Measurements from ENCODE around the gene CPA5. TPM values are rescaled to one million over a fixed set of nuclear protein-coding genes. Genes with fewer than 3 reads are reported as not detected.

Gene CPA5
- total RNA-seq = under 1 TPM; 0.74 to 0.88 TPM

DNA sequence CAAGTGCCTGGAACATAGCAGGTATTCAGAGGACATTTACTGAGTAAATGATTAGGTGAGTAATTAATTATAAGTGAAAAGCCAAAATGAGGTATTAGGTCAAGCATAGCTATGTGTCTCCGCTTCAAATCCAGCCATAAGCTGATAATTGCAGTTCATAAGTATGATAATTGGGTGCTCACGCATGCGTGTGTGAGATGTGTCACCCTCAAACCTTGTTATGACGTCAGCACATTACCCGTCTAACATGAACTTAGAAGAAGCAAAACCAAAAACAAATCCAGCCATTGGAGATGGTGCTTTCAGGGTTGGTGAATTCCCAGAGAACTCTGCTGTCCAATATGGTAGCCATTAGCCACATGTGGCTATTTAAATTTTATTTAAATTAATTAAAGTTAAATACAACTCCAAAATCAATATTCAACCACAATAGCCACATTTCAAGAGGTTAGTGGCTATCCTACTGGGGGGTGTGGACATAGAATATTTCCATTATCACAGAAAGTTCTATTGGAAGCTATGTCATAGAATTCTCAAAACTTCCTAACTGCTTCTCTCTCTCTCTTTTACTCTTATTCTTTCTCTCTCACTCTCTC lies at the start of gene CPA5:
Gene CPA5 (plus strand): TSS at position 546 of the 596 bp plus-strand sequence. CDS start 1,670 bp downstream, outside the sequence.
- Mint-ChIP-seq H3K36me3 (ENCODE audit: low read depth) (no peaks in the 10 kb centered on the region), H3K4me1 (ENCODE audit: low read depth) (no peaks in the 10 kb centered on the region), H3K27me3 (ENCODE audit: low read depth) (no peaks in the 10 kb centered on the region), H3K9me3 (no peaks in the 10 kb centered on the region), H3K27ac (no peak within 1 kb of the TSS), H3K4me3 (no peak within 1 kb of the TSS)
- intact Hi-C loops (cut with micrococcal nuclease) = no loop called here
- CTCF ChIA-PET = no interaction called here
- no peak for DNase-seq

DNA sequence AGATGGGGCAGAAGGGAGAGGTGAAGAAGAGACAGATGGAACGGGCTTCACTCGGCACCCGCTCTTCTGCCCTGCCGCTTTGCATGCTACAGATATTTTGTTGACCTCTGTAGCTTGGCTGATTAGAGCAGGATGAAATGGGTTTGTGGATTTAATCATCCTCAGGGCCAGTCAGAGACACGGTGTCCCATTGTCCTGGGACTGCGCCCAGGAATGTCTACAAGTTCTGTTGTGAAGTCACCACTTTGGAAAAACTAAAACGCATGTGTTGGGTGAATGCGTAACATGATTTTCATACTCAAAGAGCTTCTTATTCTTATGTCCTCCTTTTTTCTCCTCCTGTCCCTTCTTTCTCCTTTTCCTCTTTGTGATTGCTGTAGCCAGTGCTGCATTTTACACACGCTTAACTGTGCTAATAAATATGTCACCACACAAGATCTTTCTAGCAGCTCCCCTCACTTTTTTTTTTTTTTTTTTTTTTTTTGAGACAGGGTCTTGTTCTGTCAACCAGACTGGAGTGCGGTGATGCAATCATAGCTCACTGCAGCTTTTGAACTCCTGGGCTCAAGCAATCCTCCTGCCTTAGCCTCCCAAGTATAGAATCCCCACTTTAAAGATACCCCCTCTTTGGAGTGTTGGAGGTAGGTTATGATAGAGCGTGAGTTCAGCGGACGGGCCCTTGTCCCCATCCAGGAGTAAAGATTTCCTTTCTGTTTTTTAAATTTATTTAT lies 48.2 kb upstream of the CPA5 start:
- Mint-ChIP-seq H3K36me3 (ENCODE audit: low read depth) (no peaks in the 10 kb centered on the region), H3K27ac (no peak overlapping the region), H3K4me3 (no peak overlapping the region), H3K9me3 (no peaks in the 10 kb centered on the region), H3K27me3 (ENCODE audit: low read depth) (no peaks in the 10 kb centered on the region), H3K4me1 (ENCODE audit: low read depth) (no peaks in the 10 kb centered on the region)
- intact Hi-C loops (cut with micrococcal nuclease) = no loop called here
- CTCF ChIA-PET = no interaction called here
- no peak for DNase-seq

DNA sequence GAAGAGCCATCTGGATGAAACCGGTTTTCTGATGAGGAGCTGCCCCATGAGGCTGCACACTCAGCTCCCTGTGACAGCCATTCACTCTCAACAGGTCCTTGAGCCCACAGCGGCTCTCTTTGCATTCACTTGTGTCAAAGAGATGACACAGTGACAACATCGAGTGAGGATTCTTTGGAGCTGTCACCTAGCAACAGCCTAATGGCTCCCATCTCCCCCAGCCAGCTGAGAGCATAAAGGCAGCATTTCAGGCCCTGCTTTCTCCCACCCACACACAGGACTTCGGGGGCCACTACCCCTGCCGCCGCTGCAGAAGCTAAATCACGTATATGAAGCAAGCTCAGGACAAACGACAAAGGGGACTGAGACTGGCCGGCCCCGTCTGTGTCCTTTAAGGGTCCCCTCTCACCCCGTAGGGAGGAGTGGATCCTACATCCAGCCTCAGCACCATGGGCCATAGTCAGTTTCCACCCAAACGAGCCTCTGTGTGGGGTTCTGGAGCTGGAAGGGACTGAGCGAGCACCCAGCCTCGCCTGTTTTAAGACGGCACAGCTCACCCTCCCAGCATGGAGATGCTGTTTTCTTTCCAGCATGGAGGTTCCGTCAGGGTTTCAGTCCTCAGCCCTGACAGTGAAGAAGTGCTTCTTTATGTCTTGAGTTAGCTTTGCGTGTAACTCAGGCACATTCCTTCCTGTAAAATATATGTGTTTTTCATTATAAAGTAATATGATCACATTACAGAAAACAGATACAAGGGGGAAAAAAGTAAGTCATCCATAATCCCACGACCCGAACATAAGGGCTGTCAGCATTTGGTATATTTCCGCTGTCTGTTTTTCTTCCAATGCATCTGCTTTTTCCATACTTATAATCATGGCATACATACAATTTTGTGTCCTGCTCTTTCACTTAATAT lies 46.7 kb upstream of the CPA5 start:
- no peak for DNase-seq
- Mint-ChIP-seq H3K27me3 (ENCODE audit: low read depth) (no peaks in the 10 kb centered on the region), H3K36me3 (ENCODE audit: low read depth) (no peaks in the 10 kb centered on the region), H3K4me3 (no peak overlapping the region), H3K4me1 (ENCODE audit: low read depth) (no peaks in the 10 kb centered on the region), H3K27ac (no peak overlapping the region), H3K9me3 (no peaks in the 10 kb centered on the region)
- intact Hi-C loops (cut with micrococcal nuclease) = no loop called here
- CTCF ChIA-PET = no interaction called here

GRCh38 chr7:130298544-130299326 lies 45.9 kb upstream of the CPA5 start:
- CTCF ChIA-PET = no interaction called here
- H3K4me1 Mint-ChIP-seq (ENCODE audit: low read depth) = no peaks in the 10 kb centered on the region
- H3K9me3 Mint-ChIP-seq = no peaks in the 10 kb centered on the region
- no peak overlapping the region for H3K27ac Mint-ChIP-seq
- H3K4me3 Mint-ChIP-seq = no peak overlapping the region
- DNase-seq = no peak
- intact Hi-C loops (cut with micrococcal nuclease) = no loop called here
- H3K27me3 Mint-ChIP-seq (ENCODE audit: low read depth) = no peaks in the 10 kb centered on the region
- H3K36me3 Mint-ChIP-seq (ENCODE audit: low read depth) = no peaks in the 10 kb centered on the region

DNA sequence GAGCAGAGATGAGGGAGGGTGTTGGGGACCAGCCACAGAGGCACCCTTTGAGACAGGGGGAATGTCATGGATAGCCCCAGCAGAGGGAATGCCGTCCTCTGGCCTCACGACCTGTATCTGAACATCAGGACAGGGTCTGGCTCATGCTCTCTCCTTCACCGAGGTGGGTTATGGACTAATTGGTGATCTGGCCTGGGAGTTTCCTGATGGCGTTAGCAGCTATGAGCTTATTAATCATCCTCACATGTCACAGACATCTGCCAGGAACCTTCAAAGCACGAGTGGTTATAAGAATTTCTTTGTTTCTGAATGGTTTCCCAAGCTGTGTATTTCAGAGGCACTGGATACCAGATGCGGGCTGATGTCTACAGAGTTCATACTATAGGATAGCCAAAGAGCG lies 44.8 kb upstream of the CPA5 start:
- no peaks in the 10 kb centered on the region for H3K9me3 Mint-ChIP-seq
- no peaks in the 10 kb centered on the region for H3K27me3 Mint-ChIP-seq (ENCODE audit: low read depth)
- no peak for DNase-seq
- intact Hi-C loops (cut with micrococcal nuclease) = no loop called here
- no peaks in the 10 kb centered on the region for H3K36me3 Mint-ChIP-seq (ENCODE audit: low read depth)
- no peaks in the 10 kb centered on the region for H3K4me1 Mint-ChIP-seq (ENCODE audit: low read depth)
- CTCF ChIA-PET = interaction anchor here (0.6 kb wide), 1 partner anchor 71 kb away, joined by 4 read pairs; no protein-coding TSS in a partner anchor
- no peak overlapping the region for H3K4me3 Mint-ChIP-seq
- no peak overlapping the region for H3K27ac Mint-ChIP-seq

GRCh38 chr7:130301501-130302020 lies 43.1 kb upstream of the CPA5 start:
- Mint-ChIP-seq H3K27ac (no peak overlapping the region), H3K4me3 (no peak overlapping the region), H3K36me3 (ENCODE audit: low read depth) (no peaks in the 10 kb centered on the region), H3K4me1 (ENCODE audit: low read depth) (no peaks in the 10 kb centered on the region), H3K27me3 (ENCODE audit: low read depth) (no peaks in the 10 kb centered on the region), H3K9me3 (no peaks in the 10 kb centered on the region)
- intact Hi-C loops (cut with micrococcal nuclease) = no loop called here
- DNase-seq = no peak
- CTCF ChIA-PET = interaction anchor here (0.6 kb wide), 1 partner anchor 214 kb away, joined by 5 read pairs; no protein-coding TSS in a partner anchor

- Mint-ChIP-seq H3K27ac (no peak overlapping the region), H3K9me3 (no peaks in the 10 kb centered on the region), H3K27me3 (ENCODE audit: low read depth) (no peaks in the 10 kb centered on the region), H3K4me3 (no peak overlapping the region), H3K36me3 (ENCODE audit: low read depth) (no peaks in the 10 kb centered on the region), H3K4me1 (ENCODE audit: low read depth) (no peaks in the 10 kb centered on the region)
- CTCF ChIA-PET = no interaction called here
- DNase-seq = no peak
- intact Hi-C loops (cut with micrococcal nuclease) = no loop called here
Measured at GRCh38 chr7:130302649-130303048, 42.0 kb upstream of the CPA5 start.

- Mint-ChIP-seq H3K27ac (no peak overlapping the region), H3K27me3 (ENCODE audit: low read depth) (no peaks in the 10 kb centered on the region), H3K4me3 (no peak overlapping the region), H3K36me3 (ENCODE audit: low read depth) (no peaks in the 10 kb centered on the region), H3K9me3 (no peaks in the 10 kb centered on the region), H3K4me1 (ENCODE audit: low read depth) (no peaks in the 10 kb centered on the region)
- intact Hi-C loops (cut with micrococcal nuclease) = no loop called here
- no peak for DNase-seq
- CTCF ChIA-PET = interaction anchor here (0.6 kb wide), 1 partner anchor 105 kb away, joined by 6 read pairs; no protein-coding TSS in a partner anchor
Measured at GRCh38 chr7:130303127-130303526, 41.5 kb upstream of the CPA5 start.

- CTCF ChIA-PET = interaction anchor here (0.6 kb wide), 1 partner anchor 104 kb away, joined by 6 read pairs; no protein-coding TSS in a partner anchor
- no peaks in the 10 kb centered on the region for H3K27me3 Mint-ChIP-seq (ENCODE audit: low read depth)
- H3K36me3 Mint-ChIP-seq (ENCODE audit: low read depth) = no peaks in the 10 kb centered on the region
- no peaks in the 10 kb centered on the region for H3K9me3 Mint-ChIP-seq
- DNase-seq = no peak
- no peak overlapping the region for H3K4me3 Mint-ChIP-seq
- no peaks in the 10 kb centered on the region for H3K4me1 Mint-ChIP-seq (ENCODE audit: low read depth)
- intact Hi-C loops (cut with micrococcal nuclease) = no loop called here
- H3K27ac Mint-ChIP-seq = no peak overlapping the region
Measured at GRCh38 chr7:130303551-130303950, 41.1 kb upstream of the CPA5 start.

DNA sequence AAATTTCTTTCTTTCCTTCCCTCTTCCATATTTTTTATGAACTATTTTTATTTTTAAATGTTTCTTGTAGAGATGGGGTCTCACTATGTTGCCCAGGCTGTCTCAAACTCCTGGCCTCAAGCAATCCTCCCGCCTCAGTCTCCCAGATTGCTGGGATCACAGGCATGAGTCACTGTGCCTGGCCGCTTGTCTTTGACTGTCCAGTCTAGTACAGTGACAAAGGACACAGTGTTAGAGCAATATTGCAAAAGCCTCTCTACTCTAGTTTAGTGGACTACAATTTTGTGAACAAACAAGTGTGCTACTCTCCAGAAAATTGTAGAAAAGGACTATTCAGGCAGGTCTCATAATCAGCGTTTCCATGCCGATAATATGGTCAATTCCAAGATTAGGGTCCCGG lies 40.6 kb upstream of the CPA5 start:
- Mint-ChIP-seq H3K4me3 (no peak overlapping the region), H3K27me3 (ENCODE audit: low read depth) (no peaks in the 10 kb centered on the region), H3K27ac (no peak overlapping the region), H3K36me3 (ENCODE audit: low read depth) (no peaks in the 10 kb centered on the region), H3K4me1 (ENCODE audit: low read depth) (no peaks in the 10 kb centered on the region), H3K9me3 (no peaks in the 10 kb centered on the region)
- no peak for DNase-seq
- CTCF ChIA-PET = no interaction called here
- intact Hi-C loops (cut with micrococcal nuclease) = no loop called here

DNA sequence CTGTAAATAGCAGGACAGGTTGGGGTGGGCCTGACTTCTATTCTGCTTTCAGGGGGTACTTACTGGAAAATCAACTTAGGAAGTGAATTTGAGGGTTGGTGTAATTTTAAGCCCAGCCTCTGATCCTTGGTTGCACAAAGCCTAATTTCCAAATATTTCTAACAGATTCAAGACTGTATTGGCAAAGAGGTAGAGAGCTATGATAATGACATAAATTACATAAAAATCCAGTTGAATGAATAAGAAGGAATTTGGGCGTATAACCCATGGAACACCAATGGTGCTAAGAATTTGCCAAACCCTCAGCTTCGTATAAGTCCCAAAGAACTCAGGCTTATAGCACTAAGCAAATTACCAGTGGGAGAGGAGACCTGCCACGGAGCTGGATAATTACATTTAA lies 39.7 kb upstream of the CPA5 start:
- H3K4me3 Mint-ChIP-seq = no peak overlapping the region
- H3K9me3 Mint-ChIP-seq = no peaks in the 10 kb centered on the region
- CTCF ChIA-PET = no interaction called here
- intact Hi-C loops (cut with micrococcal nuclease) = loop anchor here (5.0 kb wide), 1 partner anchor 63 kb away; no protein-coding TSS in a partner anchor
- H3K27ac Mint-ChIP-seq = no peak overlapping the region
- no peak for DNase-seq
- H3K36me3 Mint-ChIP-seq (ENCODE audit: low read depth) = no peaks in the 10 kb centered on the region
- H3K27me3 Mint-ChIP-seq (ENCODE audit: low read depth) = no peaks in the 10 kb centered on the region
- H3K4me1 Mint-ChIP-seq (ENCODE audit: low read depth) = no peaks in the 10 kb centered on the region

All from activated naive CD4-positive, alpha-beta T cell treated with anti-CD3 and anti-CD28 coated beads for 36 hours (primary cell).